Adrenal gland (tissue), 5 donors: ENCODE measurements around the gene NPSR1.

ENCODE experiments used
- POLR2A ChIP-seq, 2 donors: fragments of 450-650 bp; IDR thresholded peaks; one replicate each; pipeline ENCODE4 v1.6.1; 2017; ENCODE audit warnings: antibody characterized with exemption in 2 of 2, mild to moderate bottlenecking in 2 of 2, moderate library complexity in 1 of 2
- TF ChIP-seq, protein P1 (sequence below), 6 experiments: fragments of 450-650 bp in 4 of 6; fragments of 200-600 bp in 2 of 6; sonication (generic) in 1 of 6; IDR thresholded peaks; 1 replicate in 5 of 6; 2 replicates in 1 of 6; pipeline versions ENCODE4 v1.5.1 to v1.8.0; 2016 to 2021; ENCODE audit warnings: antibody characterized with exemption in 6 of 6, mild to moderate bottlenecking in 2 of 6, moderate library complexity in 1 of 6
- donor health status: DM: no; HTN: no; CAD: no.

DNA sequence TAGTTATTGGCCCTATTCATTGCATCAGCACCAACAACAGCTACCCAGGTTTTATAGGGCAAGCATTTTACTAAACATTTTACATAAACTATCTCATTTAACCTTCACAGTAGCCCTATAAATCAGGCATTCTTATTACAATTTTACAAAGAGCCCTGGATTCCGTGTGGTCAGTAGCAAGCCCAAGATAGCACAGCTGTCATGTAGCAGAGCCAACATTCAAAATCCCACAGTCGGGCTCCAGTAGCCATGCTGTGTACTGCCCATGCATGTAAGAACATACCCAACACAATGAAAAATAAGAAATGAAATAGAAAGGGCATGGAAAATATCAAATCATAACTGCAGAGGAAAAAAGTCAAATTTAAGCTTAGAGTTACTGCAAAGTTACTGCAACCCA, 102.3 kb downstream of the NPSR1 start:
- TF ChIP-seq, protein P1, sequence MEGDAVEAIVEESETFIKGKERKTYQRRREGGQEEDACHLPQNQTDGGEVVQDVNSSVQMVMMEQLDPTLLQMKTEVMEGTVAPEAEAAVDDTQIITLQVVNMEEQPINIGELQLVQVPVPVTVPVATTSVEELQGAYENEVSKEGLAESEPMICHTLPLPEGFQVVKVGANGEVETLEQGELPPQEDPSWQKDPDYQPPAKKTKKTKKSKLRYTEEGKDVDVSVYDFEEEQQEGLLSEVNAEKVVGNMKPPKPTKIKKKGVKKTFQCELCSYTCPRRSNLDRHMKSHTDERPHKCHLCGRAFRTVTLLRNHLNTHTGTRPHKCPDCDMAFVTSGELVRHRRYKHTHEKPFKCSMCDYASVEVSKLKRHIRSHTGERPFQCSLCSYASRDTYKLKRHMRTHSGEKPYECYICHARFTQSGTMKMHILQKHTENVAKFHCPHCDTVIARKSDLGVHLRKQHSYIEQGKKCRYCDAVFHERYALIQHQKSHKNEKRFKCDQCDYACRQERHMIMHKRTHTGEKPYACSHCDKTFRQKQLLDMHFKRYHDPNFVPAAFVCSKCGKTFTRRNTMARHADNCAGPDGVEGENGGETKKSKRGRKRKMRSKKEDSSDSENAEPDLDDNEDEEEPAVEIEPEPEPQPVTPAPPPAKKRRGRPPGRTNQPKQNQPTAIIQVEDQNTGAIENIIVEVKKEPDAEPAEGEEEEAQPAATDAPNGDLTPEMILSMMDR (IDR thresholded peaks at IDR 0.05), result no peak
- TF ChIP-seq POLR2A (IDR thresholded peaks at IDR 0.05), result no peak
